Stimulated activated CD8-positive, alpha-beta memory T cell treated with anti-CD3 and anti-CD28 coated beads, Interleukin-4, amount 100 ng/mL, for 48 hours (primary cell): Measurements from ENCODE around the gene AWAT2.

ENCODE experiments used
- DNase-seq: peaks from one replicate; pipeline ENCODE4 v3.0.0-alpha.2; 2020

AWAT2 gene

DNA sequence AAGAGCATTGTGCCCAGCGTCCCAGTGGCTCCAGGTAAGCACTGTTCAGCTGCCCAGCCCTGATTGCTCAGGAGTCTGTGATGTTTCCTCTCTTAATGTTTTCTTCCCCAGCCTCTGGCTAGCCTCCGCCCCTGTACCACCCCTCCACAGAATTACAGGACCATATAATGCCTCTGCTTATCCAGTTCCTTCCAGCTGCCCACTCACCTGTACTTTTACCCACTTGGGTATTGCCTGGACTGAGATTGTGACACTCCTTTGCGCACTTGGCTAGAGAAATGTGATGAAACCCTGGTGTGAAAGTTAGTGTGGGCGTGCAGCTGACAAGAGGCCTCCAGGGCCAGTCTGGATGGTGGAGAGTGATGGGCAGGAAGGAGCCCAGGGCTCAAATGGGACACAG is at the start of gene AWAT2:
AWAT2 (minus strand) TSS at position 14 of the 400 bp plus-strand sequence; CDS start at position 8, 6 bp downstream.
- no peak for DNase-seq

- no peak for DNase-seq
These were observed 46.3 kb upstream of the AWAT2 start for GRCh38 chrX:70096052-70096451.

- DNase-seq, result no peak
These were observed 42.5 kb upstream of the AWAT2 start for GRCh38 chrX:70092247-70092646.

- no peak for DNase-seq
These were observed 40.0 kb upstream of the AWAT2 start for GRCh38 chrX:70089604-70090297.

DNA sequence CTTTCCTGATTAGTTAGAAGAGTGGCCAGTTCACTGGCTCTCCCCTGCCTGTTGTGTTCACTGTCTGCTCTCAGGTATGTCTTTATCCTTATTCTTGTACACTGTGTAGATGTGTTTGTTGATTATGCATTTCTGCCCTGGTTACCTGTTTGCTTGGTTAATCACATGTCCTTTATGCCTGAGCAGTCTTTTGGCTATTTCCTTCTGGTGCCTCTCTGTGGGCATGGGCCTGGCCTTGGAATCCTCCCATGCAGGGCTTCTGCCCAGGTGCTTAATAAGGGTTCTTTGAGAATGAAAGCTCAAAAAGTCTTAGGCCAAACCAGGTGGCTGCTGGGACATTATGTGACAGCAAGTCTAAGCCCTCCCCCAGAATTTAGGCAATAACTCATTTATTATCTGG is 39.0 kb upstream of the AWAT2 start:
- DNase-seq, result no peak

- DNase-seq, result no peak
These were observed 38.3 kb upstream of the AWAT2 start for GRCh38 chrX:70087857-70088630.

DNA sequence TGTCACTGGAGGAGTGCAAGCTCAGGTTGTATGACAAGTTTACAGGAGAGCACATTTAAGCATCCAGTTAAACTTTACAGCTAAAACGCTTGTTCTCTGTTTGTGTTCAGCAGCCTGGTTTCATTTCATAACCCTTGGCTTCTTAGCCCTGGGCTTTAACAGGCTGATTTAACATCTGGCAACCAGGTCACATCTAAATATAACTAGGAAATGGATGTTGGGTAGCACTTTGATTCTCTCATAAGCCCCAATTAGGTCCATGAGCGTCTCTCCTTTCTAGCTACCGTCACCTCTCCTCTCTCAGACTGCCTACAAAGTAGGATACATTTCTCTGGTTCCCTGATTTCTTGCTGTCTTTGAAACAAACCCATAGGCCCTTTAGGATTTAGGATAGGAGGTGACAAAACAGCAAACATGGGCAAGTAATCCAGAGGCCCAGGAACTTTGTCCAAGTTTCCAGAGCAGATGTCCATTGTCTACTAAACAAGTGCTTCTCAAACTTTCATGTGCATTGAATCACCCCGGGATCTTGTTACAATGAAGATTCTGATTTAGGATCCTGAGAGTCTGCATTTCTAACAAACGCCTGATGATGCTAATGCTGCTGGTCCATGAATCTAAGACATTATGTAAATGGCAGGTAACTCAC is 35.0 kb upstream of the AWAT2 start:
- DNase-seq, result no peak

GRCh38 chrX:70082723-70083122 is 33.0 kb upstream of the AWAT2 start:
- no peak for DNase-seq

DNA sequence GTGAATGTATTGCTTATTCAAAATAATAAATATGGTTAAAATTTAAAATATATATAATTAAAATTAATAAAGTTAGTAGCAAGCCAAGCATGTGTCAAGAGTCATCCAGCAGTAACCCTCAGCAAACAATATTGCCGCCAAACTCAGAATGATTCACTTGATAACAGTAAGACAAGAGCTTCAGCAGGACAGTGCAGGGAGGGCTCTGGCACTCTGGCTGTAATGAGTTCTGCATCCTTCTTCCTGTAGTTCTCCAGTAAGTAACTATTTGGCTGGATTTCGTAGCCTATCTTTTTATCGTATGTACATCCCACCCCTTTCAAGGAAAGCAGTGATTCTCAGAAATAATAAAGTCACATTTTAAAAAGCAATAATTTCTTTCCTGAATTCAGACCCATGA is 30.1 kb upstream of the AWAT2 start:
- DNase-seq, result no peak

- DNase-seq, result no peak
These were observed 29.6 kb upstream of the AWAT2 start for GRCh38 chrX:70079297-70079696.

GRCh38 chrX:70066646-70067045 is 16.9 kb upstream of the AWAT2 start:
- no peak for DNase-seq

GRCh38 chrX:70062961-70063550 is 13.3 kb upstream of the AWAT2 start:
- no peak for DNase-seq

- no peak for DNase-seq
These were observed 12.3 kb upstream of the AWAT2 start, which contains the start of gene OTUD6A for GRCh38 chrX:70062076-70062475. TSS of gene OTUD6A (plus strand) at chrX:70062457. CDS start at chrX:70062525, 68 bp downstream.

DNA sequence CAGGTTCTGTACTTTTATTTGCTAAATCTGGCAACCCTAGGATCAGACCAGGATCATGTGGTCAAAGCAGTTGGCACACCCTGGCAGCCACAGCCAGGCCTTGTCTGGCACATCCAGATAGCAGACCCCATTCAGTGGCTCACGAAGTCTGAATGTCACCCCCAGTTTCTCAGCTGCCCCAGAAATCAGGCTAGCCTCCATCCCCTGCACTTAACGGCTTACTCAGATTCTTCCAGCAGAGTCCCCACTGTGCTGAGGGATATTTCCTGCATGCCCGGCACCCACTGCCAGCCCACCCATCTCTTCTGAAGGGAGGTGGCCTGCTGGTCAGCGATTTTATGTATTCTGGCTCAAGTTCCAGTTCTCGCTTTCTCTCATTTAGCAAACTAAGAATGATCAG is 4.7 kb upstream of the AWAT2 start:
- DNase-seq, result no peak

DNA sequence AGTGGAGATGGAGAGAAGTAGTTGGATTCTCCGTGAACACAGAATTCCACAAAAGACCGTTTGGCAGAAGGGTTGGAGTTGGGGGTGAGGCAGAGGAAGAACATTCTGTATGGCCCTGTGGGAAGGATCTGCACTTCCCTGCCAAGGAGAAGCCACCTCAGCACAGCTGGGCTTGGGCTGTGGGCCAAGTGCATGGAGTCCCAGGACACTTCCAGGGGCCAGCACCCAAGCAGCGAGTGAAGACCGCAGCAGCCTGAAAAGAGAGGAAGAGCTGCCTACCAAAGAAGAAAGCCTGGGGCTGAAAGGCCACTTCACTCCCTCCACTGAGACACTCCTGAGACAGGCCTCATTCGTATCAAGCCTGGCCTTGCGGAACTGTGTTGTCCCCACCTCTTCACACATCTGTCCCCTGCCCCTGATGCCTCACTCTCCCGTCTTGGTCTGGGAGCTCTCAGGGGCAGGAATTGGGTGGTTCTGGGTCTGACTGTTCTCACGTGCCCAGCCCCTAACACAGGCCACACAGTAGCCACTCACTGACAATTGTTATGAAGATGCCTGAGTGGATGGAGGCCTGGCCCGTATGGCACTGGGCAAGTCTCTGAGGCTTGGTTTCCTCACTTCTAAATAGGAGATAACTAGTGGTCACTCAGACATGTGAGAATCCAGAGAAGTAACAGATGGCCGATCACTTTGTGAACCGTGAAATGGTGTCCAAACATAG is 3.3 kb upstream of the AWAT2 start:
- no peak for DNase-seq

DNA sequence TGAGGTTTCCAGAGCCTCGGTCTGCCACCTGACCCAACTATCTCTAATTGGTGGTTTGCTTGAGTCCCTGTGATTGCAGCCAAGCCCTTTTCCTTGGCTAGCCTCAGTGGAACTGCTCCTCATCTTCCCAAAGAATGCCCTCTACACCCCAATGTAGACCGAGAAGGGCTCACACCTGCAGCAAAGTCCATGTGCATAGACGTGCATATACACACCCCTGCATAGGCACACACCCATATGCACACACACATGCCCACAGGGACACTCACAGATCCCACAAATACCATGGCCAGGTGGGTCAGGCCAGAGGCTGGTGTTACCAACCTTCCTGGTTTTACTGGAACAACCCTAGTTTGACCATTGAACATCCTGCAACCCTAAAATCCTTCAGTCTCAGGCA is 332 bp downstream of the AWAT2 start:
- DNase-seq, result no peak

DNA sequence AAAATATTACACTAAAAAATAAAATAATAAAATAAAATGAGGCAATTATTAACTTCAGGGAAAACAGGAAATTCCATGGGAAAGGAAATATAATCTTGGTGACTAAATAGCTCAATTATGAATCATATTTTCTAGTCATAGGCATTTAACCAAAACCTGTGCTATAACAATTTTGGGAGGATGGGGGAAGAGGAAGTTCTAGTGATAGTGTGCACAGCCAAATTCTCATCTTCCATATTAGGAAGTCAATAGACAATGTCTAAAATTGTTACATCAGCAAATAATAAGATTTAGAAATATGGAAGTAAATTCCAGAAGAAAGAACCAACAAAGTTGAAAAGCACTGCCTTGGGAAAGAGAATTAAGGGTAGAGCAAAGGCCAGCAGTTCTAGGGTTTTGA is 2.8 kb downstream of the AWAT2 start:
- DNase-seq, result no peak

DNA sequence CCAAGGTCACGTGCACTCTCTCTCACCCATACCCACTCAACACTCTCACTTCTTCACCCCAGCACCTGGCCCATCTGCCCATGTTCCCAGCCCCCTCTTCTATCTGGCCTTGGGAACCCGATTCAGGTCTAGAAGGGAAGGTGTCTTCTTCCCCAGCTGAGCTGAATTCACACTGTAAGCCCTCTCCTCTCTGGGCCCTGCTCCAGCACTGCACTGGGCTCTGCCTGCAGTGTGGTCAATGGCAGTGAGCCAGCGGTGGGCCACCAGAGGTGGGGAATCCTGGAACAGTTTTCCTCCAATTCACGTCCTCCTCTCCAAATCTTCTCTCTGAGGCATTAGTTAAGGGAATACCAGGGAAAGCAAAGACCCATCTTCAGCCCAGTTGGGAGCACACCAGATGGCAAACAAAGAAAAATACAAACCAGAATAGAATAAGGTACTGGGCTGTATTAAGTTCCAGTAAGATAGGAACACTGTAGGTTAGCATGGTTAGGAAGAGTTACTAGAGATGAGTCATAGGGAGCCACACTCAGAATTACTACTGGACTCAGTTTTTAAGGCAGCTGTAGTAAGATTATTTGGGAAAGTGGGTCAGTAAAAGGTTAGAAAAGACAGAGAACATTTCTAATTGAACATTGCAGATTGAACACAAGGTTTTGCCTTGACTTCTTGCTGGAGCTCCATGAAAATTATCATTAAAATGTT is 5.0 kb downstream of the AWAT2 start:
- DNase-seq, result no peak

- DNase-seq, result no peak
These were observed 6.1 kb downstream of the AWAT2 start for GRCh38 chrX:70043685-70044084.

- DNase-seq, result no peak
These were observed 7.1 kb downstream of the AWAT2 start for GRCh38 chrX:70042399-70043371.

GRCh38 chrX:70041993-70042392 is 7.7 kb downstream of the AWAT2 start:
- no peak for DNase-seq
